Upper lobe of left lung (tissue), 6 donors: ENCODE measurements around the gene RPL13A. TPM values are rescaled to one million over a fixed set of nuclear protein-coding genes. Genes with fewer than 3 reads are reported as not detected.

Experiments
- ATAC-seq, 2 donors: fragments of 200-7000 bp; cut with Tn5 transposase; one replicate each; pipeline ENCODE4 v1.9.1; 2022; ENCODE audit warnings: mild to moderate bottlenecking in 2 of 2, moderate library complexity in 2 of 2; ENCODE audit not compliant: low FRiP score in 2 of 2
- DNase-seq, 2 donors: peaks; one replicate each; pipeline ENCODE4 v3.0.0-alpha.2; 2019 to 2020
- H3K27ac ChIP-seq, 4 donors: fragments of 200-600 bp; sonication (generic); one replicate each; pipeline ENCODE4 v1.5.1; 2016 to 2019
- H3K27me3 ChIP-seq, 4 donors: fragments of 200-600 bp; sonication (generic); one replicate each; pipeline ENCODE4 v1.5.1; 2017 to 2019
- H3K36me3 ChIP-seq, 4 donors: fragments of 200-600 bp; sonication (generic); one replicate each; pipeline ENCODE4 v1.5.1; 2016 to 2019
- H3K4me1 ChIP-seq, 4 donors: fragments of 200-600 bp; sonication (generic); one replicate each; pipeline ENCODE4 v1.5.1; 2018 to 2019
- H3K4me3 ChIP-seq, 4 donors: fragments of 200-600 bp; sonication (generic); one replicate each; pipeline ENCODE4 v1.5.1; 2017 to 2019; ENCODE audit warnings: mild to moderate bottlenecking in 2 of 4, moderate library complexity in 1 of 4
- H3K9me3 ChIP-seq, 4 donors: fragments of 200-600 bp; sonication (generic); one replicate each; pipeline ENCODE4 v1.5.1; 2018 to 2019
- CTCF ChIP-seq, 6 experiments: fragments of 450-650 bp in 4 of 6; fragments of 200-600 bp in 2 of 6; sonication (generic) in 2 of 6; IDR thresholded peaks; one replicate each; pipeline ENCODE4 v1.5.1; 2016 to 2019; ENCODE audit warnings: antibody characterized with exemption in 6 of 6
- EP300 ChIP-seq, 4 donors: sonication (generic); formaldehyde crosslinking; IDR thresholded peaks; one replicate each; pipeline ENCODE4 v1.5.1; 2017; ENCODE audit warnings: antibody characterized with exemption in 4 of 4, control low read depth in 2 of 4
- POLR2A ChIP-seq, 4 donors: fragments of 450-650 bp; IDR thresholded peaks; one replicate each; pipeline ENCODE4 v1.5.1; 2016 to 2017; ENCODE audit warnings: antibody characterized with exemption in 4 of 4, mild to moderate bottlenecking in 2 of 4
- POLR2AphosphoS5 ChIP-seq, 2 donors: sonication (generic); formaldehyde crosslinking; IDR thresholded peaks; one replicate each; pipeline ENCODE4 v1.5.1; 2017; ENCODE audit warnings: antibody characterized with exemption in 2 of 2
- WGBS, 2 donors: methylation state at CpG; one replicate each; pipeline ENCODE4 v1.1.5; 2017 to 2018; 5-methylcytosine and 5-hydroxymethylcytosine counted together
- total RNA-seq, 6 donors: library from RNA; depleted of rRNA in 4 of 6; stranded (reverse); fragments of >200 nt in 4 of 6; gene quantifications; one replicate each; pipeline versions ENCODE4 v1.1.0 to v1.2.1, GENCODE V29; 2016 to 2021
- donor health status: DM: no; HTN: no; CAD: no; lungs with moderate emphysema.
- donor health status: DM: no; HTN: yes; CAD: no; lungs with severe emphysema.

RPL13A gene
- total RNA-seq, 6 donors from 2014 or later: 974 to 2,595 (median 1,696) TPM

- Histone ChIP-seq H3K27ac (no peak overlapping the region), H3K36me3 (peaks cover 0 to 23% (median 3%) of the 10 kb centered on the region in 4 donors), H3K4me1 (peaks cover 0 to 6% (median 2%) of the 10 kb centered on the region in 4 donors), H3K27me3 (no peaks in the 10 kb centered on the region), H3K9me3 (no peaks in the 10 kb centered on the region), H3K4me3 (no peak overlapping the region)
- DNase-seq (no peak), ATAC-seq (no peak)
- TF ChIP-seq POLR2AphosphoS5 (IDR thresholded peaks at IDR 0.05) (no peak), POLR2A (IDR thresholded peaks at IDR 0.05) (no peak), EP300 (IDR thresholded peaks at IDR 0.05) (no peak), CTCF (IDR thresholded peaks at IDR 0.05) (no peak)
- 97 to 98% methylated on average over 6 to 12 of the region's 14 CpGs for WGBS, 2 donors
These were observed 7.3 kb upstream of the RPL13A start for GRCh38 chr19:49479975-49480628.

- Histone ChIP-seq H3K36me3 (peaks cover 0 to 23% (median 3%) of the 10 kb centered on the region in 4 donors), H3K9me3 (no peaks in the 10 kb centered on the region), H3K27ac (no peak overlapping the region), H3K4me1 (peaks cover 0 to 6% (median 2%) of the 10 kb centered on the region in 4 donors), H3K27me3 (no peaks in the 10 kb centered on the region), H3K4me3 (no peak overlapping the region)
- peak in 1 of 2 donors; percentile 60 for ATAC-seq
- TF ChIP-seq POLR2AphosphoS5 (IDR thresholded peaks at IDR 0.05) (no peak), EP300 (IDR thresholded peaks at IDR 0.05) (no peak), CTCF (IDR thresholded peaks at IDR 0.05) (no peak), POLR2A (IDR thresholded peaks at IDR 0.05) (no peak)
- 91 to 92% methylated on average over 7 of the region's 7 CpGs for WGBS, 2 donors
- DNase-seq: no peak
These were observed 6.3 kb upstream of the RPL13A start for GRCh38 chr19:49481020-49481683.

- WGBS, 2 donors: 92 to 96% methylated on average over 7 of the region's 7 CpGs
- DNase-seq (no peak), ATAC-seq (no peak)
- TF ChIP-seq POLR2A (IDR thresholded peaks at IDR 0.05) (no peak), EP300 (IDR thresholded peaks at IDR 0.05) (no peak)
- peaks cover 17 to 36% (median 20%) of the 10 kb centered on the region in 4 donors for H3K36me3 ChIP-seq
- H3K4me3 ChIP-seq: no peak overlapping the region
- H3K4me1 ChIP-seq: peaks cover 23 to 34% (median 27%) of the 10 kb centered on the region in 4 donors
- H3K27ac ChIP-seq: peak overlapping the region in 2 of 4 donors; percentile 84 to 95
- H3K9me3 ChIP-seq: no peaks in the 10 kb centered on the region
- H3K27me3 ChIP-seq: no peaks in the 10 kb centered on the region
These were observed 1.2 kb upstream of the RPL13A start for GRCh38 chr19:49486232-49486631.

- 66 to 68% methylated on average over 19 to 23 of the region's 23 CpGs for WGBS, 2 donors
- H3K4me3 ChIP-seq: peak overlapping the region in 3 of 4 donors; percentile 28 to 92 (median 84)
- no peaks in the 10 kb centered on the region for H3K27me3 ChIP-seq
- peaks cover 23 to 34% (median 27%) of the 10 kb centered on the region in 4 donors for H3K4me1 ChIP-seq
- H3K27ac ChIP-seq: peak overlapping the region; percentile 70 to 95 (median 79)
- H3K9me3 ChIP-seq: no peaks in the 10 kb centered on the region
- no peak for DNase-seq
- no peak for TF ChIP-seq POLR2AphosphoS5 (IDR thresholded peaks at IDR 0.05)
- peak in 1 of 6 experiments; percentile 44 for TF ChIP-seq CTCF (IDR thresholded peaks at IDR 0.05)
- peaks cover 23 to 42% (median 25%) of the 10 kb centered on the region in 4 donors for H3K36me3 ChIP-seq
- ATAC-seq: no peak
These were observed 615 bp upstream of the RPL13A start for GRCh38 chr19:49486710-49487276.
